KOPT-K1 (cell line): ENCODE data around the gene ARSJ.

Experiments used
- H3K27ac ChIP-seq: fragments of 200-600 bp; sonication (generic); 2 replicates; pipeline ENCODE4 v1.5.1; 2016; ENCODE audit warnings: antibody characterized with exemption, mild to moderate bottlenecking, low read depth, low read length; ENCODE audit not compliant: poor library complexity, severe bottlenecking
- H3K36me3 ChIP-seq: fragments of 200-600 bp; sonication (generic); 2 replicates; pipeline ENCODE4 v1.5.1; 2017; ENCODE audit warnings: antibody characterized with exemption, mild to moderate bottlenecking, low read length, moderate library complexity; ENCODE audit not compliant: insufficient read depth
- H3K9me3 ChIP-seq: fragments of 200-600 bp; sonication (generic); 2 replicates; pipeline ENCODE4 v1.5.1; 2017; ENCODE audit warnings: antibody characterized with exemption, low read length, mild to moderate bottlenecking; ENCODE audit not compliant: insufficient read depth, poor library complexity, severe bottlenecking

The ARSJ gene

GRCh38 chr4:113907559-113907958 is 71.9 kb downstream of the ARSJ start:
- no peaks in the 10 kb centered on the region for H3K36me3 ChIP-seq
- peaks cover 6% of the 10 kb centered on the region for H3K9me3 ChIP-seq
- no peak overlapping the region for H3K27ac ChIP-seq

GRCh38 chr4:113905301-113905700 is 74.1 kb downstream of the ARSJ start:
- H3K9me3 ChIP-seq: peaks cover 6% of the 10 kb centered on the region
- no peak overlapping the region for H3K27ac ChIP-seq
- H3K36me3 ChIP-seq: no peaks in the 10 kb centered on the region

GRCh38 chr4:113904877-113905276 is 74.6 kb downstream of the ARSJ start:
- Histone ChIP-seq H3K9me3 (peaks cover 6% of the 10 kb centered on the region), H3K36me3 (no peaks in the 10 kb centered on the region), H3K27ac (no peak overlapping the region)

- no peaks in the 10 kb centered on the region for H3K36me3 ChIP-seq
- H3K9me3 ChIP-seq: no peaks in the 10 kb centered on the region
- peak overlapping the region; percentile 68 for H3K27ac ChIP-seq
These were observed 77.3 kb downstream of the ARSJ start for GRCh38 chr4:113901994-113902787.

- Histone ChIP-seq H3K9me3 (peaks cover 2% of the 10 kb centered on the region), H3K36me3 (no peaks in the 10 kb centered on the region), H3K27ac (peak overlapping the region; percentile 64)
These were observed 80.0 kb downstream of the ARSJ start for GRCh38 chr4:113899271-113900070.

- Histone ChIP-seq H3K36me3 (no peaks in the 10 kb centered on the region), H3K9me3 (peaks cover 13% of the 10 kb centered on the region), H3K27ac (no peak overlapping the region)
These were observed 85.9 kb downstream of the ARSJ start for GRCh38 chr4:113893546-113893945.

- H3K27ac ChIP-seq: no peak overlapping the region
- H3K9me3 ChIP-seq: peaks cover 7% of the 10 kb centered on the region
- H3K36me3 ChIP-seq: no peaks in the 10 kb centered on the region
These were observed 91.4 kb downstream of the ARSJ start for GRCh38 chr4:113888006-113888405.

GRCh38 chr4:113885291-113885690 is 94.2 kb downstream of the ARSJ start:
- Histone ChIP-seq H3K27ac (no peak overlapping the region), H3K36me3 (no peaks in the 10 kb centered on the region), H3K9me3 (peaks cover 7% of the 10 kb centered on the region)

- peaks cover under 1% of the 10 kb centered on the region for H3K9me3 ChIP-seq
These were observed 94.8 kb downstream of the ARSJ start for GRCh38 chr4:113884655-113885054.

GRCh38 chr4:113882668-113883067 is 96.8 kb downstream of the ARSJ start:
- Histone ChIP-seq H3K36me3 (no peaks in the 10 kb centered on the region), H3K9me3 (no peaks in the 10 kb centered on the region), H3K27ac (no peak overlapping the region)

More at GRCh38 chr4:113884655-113885054, 94.8 kb downstream of the ARSJ start:
- no peak overlapping the region for H3K27ac ChIP-seq
- H3K36me3 ChIP-seq: no peaks in the 10 kb centered on the region

GRCh38 chr4:113881256-113881655 is 98.2 kb downstream of the ARSJ start:
- H3K36me3 ChIP-seq: no peaks in the 10 kb centered on the region
- H3K9me3 ChIP-seq: peaks cover 7% of the 10 kb centered on the region
- no peak overlapping the region for H3K27ac ChIP-seq

- Histone ChIP-seq H3K27ac (no peak overlapping the region), H3K9me3 (peaks cover 7% of the 10 kb centered on the region), H3K36me3 (no peaks in the 10 kb centered on the region)
These were observed 99.0 kb downstream of the ARSJ start for GRCh38 chr4:113880240-113881028.

- no peaks in the 10 kb centered on the region for H3K36me3 ChIP-seq
- peaks cover 7% of the 10 kb centered on the region for H3K9me3 ChIP-seq
- H3K27ac ChIP-seq: no peak overlapping the region
These were observed 100.8 kb downstream of the ARSJ start for GRCh38 chr4:113878668-113879067.

- Histone ChIP-seq H3K36me3 (no peaks in the 10 kb centered on the region), H3K27ac (no peak overlapping the region)
These were observed 105.0 kb downstream of the ARSJ start for GRCh38 chr4:113874480-113874879.

GRCh38 chr4:113873508-113873907 is 105.9 kb downstream of the ARSJ start:
- H3K9me3 ChIP-seq: peaks cover 11% of the 10 kb centered on the region
- no peak overlapping the region for H3K27ac ChIP-seq

More at GRCh38 chr4:113874480-113874879, 105.0 kb downstream of the ARSJ start:
- peaks cover 11% of the 10 kb centered on the region for H3K9me3 ChIP-seq

More at GRCh38 chr4:113873508-113873907, 105.9 kb downstream of the ARSJ start:
- no peaks in the 10 kb centered on the region for H3K36me3 ChIP-seq
